SH-SY5Y (cell line): ENCODE measurements around the gene NAGLU.
A peak's percentile ranks its signal among the peaks of the same experiment; 100 is the strongest.

Experiments
- GATA2 ChIP-seq: IDR thresholded peaks from 2 replicates; pipeline ENCODE4 v1.6.1; 2011; ENCODE audit warnings: mild to moderate bottlenecking, low read depth, low read length
- GATA3 ChIP-seq: IDR thresholded peaks from 2 replicates; pipeline ENCODE4 v1.6.1; 2011; ENCODE audit warnings: low read depth, mild to moderate bottlenecking, low read length, moderate library complexity

NAGLU gene

GRCh38 chr17:42530952-42531454 lies 5.0 kb upstream of the NAGLU start:
- no peak for TF ChIP-seq GATA3
- TF ChIP-seq GATA2 = no peak

GRCh38 chr17:42531455-42532354 lies 4.3 kb upstream of the NAGLU start:
- TF ChIP-seq GATA2 = peak; percentile 21; the same call in 1 of the 2 replicates
- no peak for TF ChIP-seq GATA3

GRCh38 chr17:42535155-42536047 lies 640 bp upstream of the NAGLU start:
- TF ChIP-seq GATA2 (no peak), GATA3 (no peak)

DNA sequence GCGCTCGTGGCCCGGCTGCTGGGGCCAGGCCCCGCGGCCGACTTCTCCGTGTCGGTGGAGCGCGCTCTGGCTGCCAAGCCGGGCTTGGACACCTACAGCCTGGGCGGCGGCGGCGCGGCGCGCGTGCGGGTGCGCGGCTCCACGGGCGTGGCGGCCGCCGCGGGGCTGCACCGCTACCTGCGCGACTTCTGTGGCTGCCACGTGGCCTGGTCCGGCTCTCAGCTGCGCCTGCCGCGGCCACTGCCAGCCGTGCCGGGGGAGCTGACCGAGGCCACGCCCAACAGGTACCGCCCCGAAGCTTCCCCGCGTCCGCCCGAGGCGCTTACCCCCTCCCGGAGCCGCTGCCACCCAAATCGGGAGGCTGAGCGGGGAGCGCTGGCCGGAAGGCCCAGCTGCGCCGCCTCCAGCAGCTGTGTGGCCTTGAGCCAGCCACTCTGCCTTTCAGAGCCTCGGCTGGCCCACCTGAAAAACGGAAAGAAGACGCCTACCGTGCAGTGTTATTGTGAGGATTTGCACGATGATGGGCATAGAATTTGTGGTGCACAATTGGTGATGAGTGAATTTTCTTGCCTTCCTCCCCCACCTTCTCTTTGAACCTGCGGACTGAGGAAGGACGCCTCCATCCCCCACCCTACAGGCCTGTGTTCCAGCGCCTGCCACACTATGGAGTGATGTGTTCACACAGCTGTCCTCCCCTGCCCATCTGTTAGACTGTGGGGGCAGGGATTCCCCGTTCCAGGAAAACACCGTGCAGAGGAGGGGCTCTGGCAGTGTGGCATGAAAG lies 523 bp downstream of the NAGLU start:
- TF ChIP-seq GATA2 = no peak
- TF ChIP-seq GATA3 = no peak

DNA sequence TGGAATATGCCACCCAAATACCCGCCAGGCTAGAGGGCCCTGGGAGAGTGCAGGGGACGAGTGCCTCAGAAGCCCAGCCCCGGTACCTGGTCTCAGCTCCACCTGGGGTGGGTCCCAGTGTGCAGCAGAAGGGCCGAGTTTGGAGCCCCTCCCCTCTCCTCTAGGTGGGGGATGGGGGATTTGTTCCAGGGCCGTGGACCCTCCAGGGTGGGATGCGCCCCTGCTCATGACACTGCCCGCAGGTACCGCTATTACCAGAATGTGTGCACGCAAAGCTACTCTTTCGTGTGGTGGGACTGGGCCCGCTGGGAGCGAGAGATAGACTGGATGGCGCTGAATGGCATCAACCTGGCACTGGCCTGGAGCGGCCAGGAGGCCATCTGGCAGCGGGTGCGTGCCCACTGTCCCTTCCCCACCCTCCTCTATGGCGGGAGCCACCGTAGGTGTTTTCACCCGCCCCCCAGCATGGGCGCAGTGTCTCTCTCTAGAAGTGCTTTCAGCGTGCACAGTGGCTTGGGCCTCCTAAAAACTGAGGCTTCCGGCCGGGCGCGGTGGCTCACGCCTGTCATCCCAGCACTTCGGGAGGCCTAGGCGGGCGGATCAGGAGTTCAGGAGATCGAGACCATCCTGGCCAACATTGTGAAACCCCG lies 1.2 kb downstream of the NAGLU start:
- TF ChIP-seq GATA3 (no peak), GATA2 (no peak)

- no peak for TF ChIP-seq GATA2
- no peak for TF ChIP-seq GATA3
Observed at GRCh38 chr17:42537826-42538451, 1.9 kb downstream of the NAGLU start.

DNA sequence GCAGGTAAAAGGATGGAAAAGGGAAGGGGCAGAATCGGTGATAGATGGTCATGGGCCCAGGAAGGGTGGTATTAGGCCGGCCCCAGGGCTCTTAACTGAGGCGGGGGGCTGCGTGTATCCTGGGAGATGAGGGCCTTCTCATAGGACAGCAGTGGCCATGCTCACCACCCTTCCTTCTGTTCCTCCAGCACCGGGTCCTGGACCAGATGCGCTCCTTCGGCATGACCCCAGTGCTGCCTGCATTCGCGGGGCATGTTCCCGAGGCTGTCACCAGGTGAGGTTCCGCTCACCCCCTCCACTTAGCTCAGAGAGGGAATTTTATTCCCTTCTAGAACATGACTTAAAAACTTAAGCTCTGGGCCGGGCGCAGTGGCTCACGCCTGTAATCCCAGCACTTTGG lies 2.4 kb downstream of the NAGLU start:
- TF ChIP-seq GATA3 = no peak
- TF ChIP-seq GATA2 = no peak

DNA sequence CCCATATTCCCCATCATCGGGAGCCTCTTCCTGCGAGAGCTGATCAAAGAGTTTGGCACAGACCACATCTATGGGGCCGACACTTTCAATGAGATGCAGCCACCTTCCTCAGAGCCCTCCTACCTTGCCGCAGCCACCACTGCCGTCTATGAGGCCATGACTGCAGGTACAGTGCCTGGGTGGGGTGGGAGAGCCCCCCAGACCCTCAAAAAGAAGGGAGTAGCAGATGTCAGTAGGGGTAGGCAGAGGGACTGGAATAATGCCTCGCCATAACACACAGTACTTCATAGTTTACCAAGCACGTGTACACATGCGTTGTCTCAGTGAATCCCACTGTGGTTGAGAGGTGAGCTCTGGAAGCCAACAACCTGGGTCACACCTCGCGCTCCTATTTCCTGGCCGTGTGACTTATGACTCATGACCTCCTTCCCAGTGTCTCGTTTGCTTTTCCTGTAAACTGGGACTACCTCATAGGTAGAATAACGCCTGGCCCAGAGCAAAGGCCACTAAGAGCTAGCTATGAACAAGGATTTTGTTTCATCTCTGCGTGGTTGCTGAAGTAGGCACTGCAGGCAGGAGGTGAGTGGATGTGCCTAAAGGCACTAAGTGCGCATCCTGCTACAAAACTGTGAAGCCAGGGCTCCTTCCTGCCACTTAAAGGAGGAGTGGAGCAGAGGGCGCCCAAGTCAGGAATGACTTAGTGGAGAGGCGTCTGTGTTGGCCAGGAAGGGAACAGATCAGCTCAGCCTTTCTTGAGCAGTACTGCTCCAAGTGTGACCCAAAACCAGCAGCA lies 5.2 kb downstream of the NAGLU start:
- no peak for TF ChIP-seq GATA3
- TF ChIP-seq GATA2 = no peak

GRCh38 chr17:42543190-42544079 lies 7.4 kb downstream of the NAGLU start:
- TF ChIP-seq GATA2 (no peak), GATA3 (no peak)

DNA sequence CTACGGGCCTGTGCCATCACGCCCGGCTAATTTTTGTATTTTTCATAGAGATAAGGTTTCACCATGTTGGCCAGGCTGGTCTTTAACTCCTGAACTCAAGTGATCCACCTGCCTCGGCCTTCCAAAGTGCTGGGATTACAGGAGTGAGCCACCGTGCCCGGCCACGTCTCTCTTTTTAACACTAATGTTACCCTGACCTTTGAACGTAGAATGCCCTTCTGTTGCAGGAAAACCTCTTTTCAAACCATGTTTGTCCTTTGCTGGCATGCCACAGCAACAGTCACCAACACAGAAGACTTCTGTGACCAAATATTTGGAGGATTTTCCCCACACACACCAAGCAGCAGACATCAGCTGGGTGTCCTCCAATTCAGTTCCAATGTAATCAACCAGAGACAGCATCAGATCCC lies 8.8 kb downstream of the NAGLU start:
- TF ChIP-seq GATA3 (no peak), GATA2 (no peak)

- no peak for TF ChIP-seq GATA2
Observed at GRCh38 chr17:42547001-42547461, 11.0 kb downstream of the NAGLU start.
